Gastroesophageal sphincter (tissue), 4 donors: ENCODE measurements around the gene FUT9. TPM values are rescaled to one million over a fixed set of nuclear protein-coding genes. Genes with fewer than 3 reads are reported as not detected.

Experiments
- ATAC-seq: fragments of 150-250 bp; one replicate; pipeline ENCODE4 v1.9.1; 2016; ENCODE audit warnings: mild to moderate bottlenecking, moderate library complexity
- H3K27ac ChIP-seq, 4 donors: fragments of 200-600 bp; sonication (generic) in 3 of 4; 1 replicate in 3 of 4; 2 replicates in 1 of 4; pipeline ENCODE4 v1.5.1; 2016 to 2019
- H3K27me3 ChIP-seq: fragments of 200-600 bp; sonication (generic); one replicate; pipeline ENCODE4 v1.5.1; 2019
- H3K36me3 ChIP-seq, 2 donors: fragments of 200-600 bp; sonication (generic); one replicate each; pipeline ENCODE4 v1.5.1; 2019; ENCODE audit warnings: control low read depth in 1 of 2
- H3K4me1 ChIP-seq, 3 donors: fragments of 200-600 bp; sonication (generic); 1 replicate in 2 of 3; 2 replicates in 1 of 3; pipeline ENCODE4 v1.5.1; 2016 to 2019; ENCODE audit warnings: control low read depth in 2 of 3
- H3K4me3 ChIP-seq, 2 donors: fragments of 200-600 bp; sonication (generic); one replicate each; pipeline ENCODE4 v1.5.1; 2019; ENCODE audit warnings: mild to moderate bottlenecking in 1 of 2, moderate library complexity in 1 of 2
- H3K9me3 ChIP-seq, 3 donors: fragments of 200-600 bp; sonication (generic); one replicate each; pipeline ENCODE4 v1.5.1; 2017 to 2019; ENCODE audit warnings: control low read depth in 2 of 3
- EP300 ChIP-seq: sonication (generic); formaldehyde crosslinking; IDR thresholded peaks from one replicate; pipeline ENCODE4 v1.6.1; 2017; ENCODE audit warnings: antibody characterized with exemption, mild to moderate bottlenecking
- POLR2A ChIP-seq, 2 donors: fragments of 450-650 bp; IDR thresholded peaks; one replicate each; pipeline ENCODE4 v1.6.1; 2017; ENCODE audit warnings: antibody characterized with exemption in 2 of 2, mild to moderate bottlenecking in 2 of 2, moderate library complexity in 1 of 2
- POLR2AphosphoS5 ChIP-seq: sonication (generic); formaldehyde crosslinking; IDR thresholded peaks from one replicate; pipeline ENCODE4 v1.6.1; 2017; ENCODE audit warnings: antibody characterized with exemption
- WGBS, 2 donors: methylation state at CpG; one replicate each; pipeline ENCODE4 v1.1.5; 2018; ENCODE audit warnings: low coverage in 1 of 2; 5-methylcytosine and 5-hydroxymethylcytosine counted together
- total RNA-seq, 4 donors: library from RNA; depleted of rRNA; stranded (reverse); fragments of >200 nt; gene quantifications; one replicate each; pipeline ENCODE4 v1.1.0, GENCODE V29; 2016
- TF ChIP-seq, protein P1 (sequence below), 4 experiments: fragments of 200-600 bp in 2 of 4; fragments of 450-650 bp in 2 of 4; sonication (generic) in 1 of 4; IDR thresholded peaks; one replicate each; pipeline ENCODE4 v1.5.1; 2017 to 2019; ENCODE audit warnings: antibody characterized with exemption in 4 of 4, mild to moderate bottlenecking in 2 of 4, moderate library complexity in 2 of 4

Gene FUT9
- total RNA-seq, 4 donors from 2014 or later = under 0.01 TPM; not detected in 3

- no peak overlapping the region for H3K27ac ChIP-seq
- no peak for ATAC-seq
- no peak overlapping the region for H3K4me3 ChIP-seq
- no peaks in the 10 kb centered on the region for H3K36me3 ChIP-seq
- H3K4me1 ChIP-seq = no peaks in the 10 kb centered on the region
- no peaks in the 10 kb centered on the region for H3K9me3 ChIP-seq
- WGBS, 2 donors = 65 to 92% methylated on average over 1 to 2 of the region's 2 CpGs
- H3K27me3 ChIP-seq = no peaks in the 10 kb centered on the region
- TF ChIP-seq POLR2AphosphoS5 (no peak), POLR2A (IDR thresholded peaks at IDR 0.05) (no peak), EP300 (no peak)
- TF ChIP-seq, protein P1, sequence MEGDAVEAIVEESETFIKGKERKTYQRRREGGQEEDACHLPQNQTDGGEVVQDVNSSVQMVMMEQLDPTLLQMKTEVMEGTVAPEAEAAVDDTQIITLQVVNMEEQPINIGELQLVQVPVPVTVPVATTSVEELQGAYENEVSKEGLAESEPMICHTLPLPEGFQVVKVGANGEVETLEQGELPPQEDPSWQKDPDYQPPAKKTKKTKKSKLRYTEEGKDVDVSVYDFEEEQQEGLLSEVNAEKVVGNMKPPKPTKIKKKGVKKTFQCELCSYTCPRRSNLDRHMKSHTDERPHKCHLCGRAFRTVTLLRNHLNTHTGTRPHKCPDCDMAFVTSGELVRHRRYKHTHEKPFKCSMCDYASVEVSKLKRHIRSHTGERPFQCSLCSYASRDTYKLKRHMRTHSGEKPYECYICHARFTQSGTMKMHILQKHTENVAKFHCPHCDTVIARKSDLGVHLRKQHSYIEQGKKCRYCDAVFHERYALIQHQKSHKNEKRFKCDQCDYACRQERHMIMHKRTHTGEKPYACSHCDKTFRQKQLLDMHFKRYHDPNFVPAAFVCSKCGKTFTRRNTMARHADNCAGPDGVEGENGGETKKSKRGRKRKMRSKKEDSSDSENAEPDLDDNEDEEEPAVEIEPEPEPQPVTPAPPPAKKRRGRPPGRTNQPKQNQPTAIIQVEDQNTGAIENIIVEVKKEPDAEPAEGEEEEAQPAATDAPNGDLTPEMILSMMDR (IDR thresholded peaks at IDR 0.05) = no peak
These were observed 44.5 kb downstream of the FUT9 start for GRCh38 chr6:96060249-96060648.

DNA sequence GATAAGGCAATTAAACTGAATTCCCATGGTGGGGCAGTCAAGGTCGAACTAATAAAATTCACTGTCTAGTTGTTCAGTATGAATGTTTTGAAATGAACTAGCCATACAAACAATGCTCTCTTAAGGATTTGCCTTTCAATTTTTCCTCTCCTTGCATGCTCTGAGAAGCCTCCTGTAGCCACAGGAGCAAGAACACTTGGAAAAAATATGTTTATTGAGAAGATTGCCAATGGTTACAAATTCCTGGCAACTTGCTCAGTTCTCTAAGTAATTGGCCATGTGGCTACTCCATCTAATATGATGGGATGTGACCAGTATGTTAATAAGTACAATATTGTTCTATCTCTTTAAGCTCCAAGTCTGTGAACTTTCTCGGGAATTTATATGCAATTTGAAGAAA is 49.4 kb downstream of the FUT9 start:
- TF ChIP-seq POLR2A (IDR thresholded peaks at IDR 0.05) (no peak), EP300 (no peak), POLR2AphosphoS5 (no peak)
- TF ChIP-seq, protein P1 (IDR thresholded peaks at IDR 0.05) = no peak
- Histone ChIP-seq H3K27me3 (no peaks in the 10 kb centered on the region), H3K4me1 (no peaks in the 10 kb centered on the region), H3K27ac (no peak overlapping the region), H3K4me3 (no peak overlapping the region), H3K36me3 (no peaks in the 10 kb centered on the region), H3K9me3 (no peaks in the 10 kb centered on the region)
- 72 to 74% methylated on average over 2 of the region's 2 CpGs for WGBS, 2 donors
- no peak for ATAC-seq

- TF ChIP-seq, protein P1 (IDR thresholded peaks at IDR 0.05) = no peak
- Histone ChIP-seq H3K27me3 (no peaks in the 10 kb centered on the region), H3K4me3 (no peak overlapping the region), H3K27ac (no peak overlapping the region), H3K36me3 (no peaks in the 10 kb centered on the region), H3K4me1 (no peaks in the 10 kb centered on the region), H3K9me3 (no peaks in the 10 kb centered on the region)
- no peak for ATAC-seq
- WGBS, 2 donors = 77 to 83% methylated on average over 1 of the region's 1 CpG
These were observed 50.6 kb downstream of the FUT9 start for GRCh38 chr6:96066376-96066775.

- H3K4me1 ChIP-seq = no peaks in the 10 kb centered on the region
- WGBS, 2 donors = 88 to 97% methylated on average over 3 of the region's 3 CpGs
- no peaks in the 10 kb centered on the region for H3K36me3 ChIP-seq
- no peak overlapping the region for H3K4me3 ChIP-seq
- H3K27ac ChIP-seq = no peak overlapping the region
- no peak for ATAC-seq
- TF ChIP-seq, protein P1 (IDR thresholded peaks at IDR 0.05) = no peak
- TF ChIP-seq POLR2A (IDR thresholded peaks at IDR 0.05) = no peak
- no peak for TF ChIP-seq POLR2AphosphoS5
- TF ChIP-seq EP300 = no peak
- H3K9me3 ChIP-seq = no peaks in the 10 kb centered on the region
- no peaks in the 10 kb centered on the region for H3K27me3 ChIP-seq
These were observed 57.8 kb downstream of the FUT9 start for GRCh38 chr6:96073555-96073954.

GRCh38 chr6:96074006-96074405 is 58.2 kb downstream of the FUT9 start:
- H3K4me1 ChIP-seq = no peaks in the 10 kb centered on the region
- H3K4me3 ChIP-seq = no peak overlapping the region
- no peak for TF ChIP-seq POLR2A (IDR thresholded peaks at IDR 0.05)
- no peak for TF ChIP-seq POLR2AphosphoS5
- TF ChIP-seq, protein P1 (IDR thresholded peaks at IDR 0.05) = no peak
- no peak for TF ChIP-seq EP300
- no peak for ATAC-seq
- H3K27me3 ChIP-seq = no peaks in the 10 kb centered on the region
- no peak overlapping the region for H3K27ac ChIP-seq
- H3K36me3 ChIP-seq = no peaks in the 10 kb centered on the region
- H3K9me3 ChIP-seq = no peaks in the 10 kb centered on the region
- 48 to 75% methylated on average over 3 of the region's 3 CpGs for WGBS, 2 donors
